ENCODE data around the gene SPATA13.

DNA sequence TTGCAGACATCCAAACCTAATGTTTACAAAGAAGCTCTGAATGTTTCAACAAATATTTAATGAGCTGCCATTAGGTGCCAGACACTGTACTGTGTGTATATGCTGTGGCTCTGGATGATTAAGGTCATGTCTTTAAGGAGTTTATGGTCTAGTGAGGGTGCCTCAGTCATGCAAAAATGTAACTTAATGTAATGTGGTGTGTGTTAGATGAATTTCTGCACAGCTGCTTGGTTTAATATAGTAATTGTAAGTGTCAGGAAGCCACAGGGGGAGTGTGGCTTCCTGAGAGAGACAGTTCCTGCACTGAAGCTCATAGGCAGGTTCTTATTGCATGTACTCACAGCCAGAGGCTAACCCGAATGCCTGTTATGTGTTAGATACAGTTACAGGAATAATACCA, 43.3 kb downstream of the SPATA13 start:
- TF ChIP-seq CTCF (IDR thresholded peaks at IDR 0.05; ENCODE audit: poor library complexity): no peak
- TF ChIP-seq EZH2 (IDR thresholded peaks at IDR 0.05; ENCODE audit: borderline replicate concordance): no peak
- TF ChIP-seq EZH2phosphoT487 (IDR thresholded peaks at IDR 0.05; ENCODE audit: low read depth, severe bottlenecking, unreplicated experiment): no peak
